Raji (cell line): ENCODE data around the gene CCDC68.

Experiments
- POLR2A ChIP-seq: IDR thresholded peaks from 2 replicates; pipeline ENCODE4 v1.6.1; 2011; ENCODE audit warnings: low read depth, low read length, control low read depth; ENCODE audit not compliant: insufficient read depth

Gene CCDC68

GRCh38 chr18:54958704-54959625, at the start of gene CCDC68:
Gene CCDC68, minus strand, starts transcription at chr18:54959461. Its CDS starts 16,670 bp downstream, at chr18:54942791.
- no peak for TF ChIP-seq POLR2A

- no peak for TF ChIP-seq POLR2A
These were observed 48.3 kb upstream of the CCDC68 start for GRCh38 chr18:55007602-55008001.

GRCh38 chr18:55003695-55004094, 44.4 kb upstream of the CCDC68 start:
- TF ChIP-seq POLR2A, result no peak

- no peak for TF ChIP-seq POLR2A
These were observed 43.0 kb upstream of the CCDC68 start for GRCh38 chr18:55002261-55002660.

GRCh38 chr18:55001394-55002024, 42.2 kb upstream of the CCDC68 start:
- TF ChIP-seq POLR2A, result no peak

GRCh38 chr18:55000529-55000928, 41.3 kb upstream of the CCDC68 start:
- no peak for TF ChIP-seq POLR2A

GRCh38 chr18:54999016-54999415, 39.8 kb upstream of the CCDC68 start:
- TF ChIP-seq POLR2A, result no peak

GRCh38 chr18:54995421-54996143, 36.3 kb upstream of the CCDC68 start:
- no peak for TF ChIP-seq POLR2A

GRCh38 chr18:54991981-54992380, 32.7 kb upstream of the CCDC68 start:
- TF ChIP-seq POLR2A, result no peak

- TF ChIP-seq POLR2A, result no peak
These were observed 25.6 kb upstream of the CCDC68 start for GRCh38 chr18:54984908-54985307.

- no peak for TF ChIP-seq POLR2A
These were observed 24.5 kb upstream of the CCDC68 start for GRCh38 chr18:54983791-54984190.

- TF ChIP-seq POLR2A, result no peak
These were observed 23.9 kb upstream of the CCDC68 start for GRCh38 chr18:54983041-54983686.

GRCh38 chr18:54981076-54981475, 21.8 kb upstream of the CCDC68 start:
- no peak for TF ChIP-seq POLR2A

- TF ChIP-seq POLR2A, result no peak
These were observed 16.3 kb upstream of the CCDC68 start for GRCh38 chr18:54975598-54975997.

- TF ChIP-seq POLR2A, result no peak
These were observed 13.8 kb upstream of the CCDC68 start for GRCh38 chr18:54973046-54973445.
